Peyer's patch (tissue), 4 donors: ENCODE data around the gene ALDH1A2. TPM values are rescaled to one million over a fixed set of nuclear protein-coding genes. Genes with fewer than 3 reads are reported as not detected.
"Not testable (repeated sequence)": the region's sequence is repeated elsewhere in the genome, so short reads cannot be mapped to it uniquely, and the experiment has no call there.

ENCODE experiments used
- DNase-seq, 3 donors: peaks; one replicate each; pipeline ENCODE4 v3.0.0-alpha.2; 2017 to 2019
- H3K27ac ChIP-seq, 4 donors: fragments of 200-600 bp; sonication (generic); one replicate each; pipeline ENCODE4 v1.5.1; 2016 to 2019
- H3K27me3 ChIP-seq, 2 donors: fragments of 200-600 bp; sonication (generic); one replicate each; pipeline ENCODE4 v1.5.1; 2019
- H3K36me3 ChIP-seq, 3 donors: fragments of 200-600 bp; sonication (generic); one replicate each; pipeline ENCODE4 v1.5.1; 2016 to 2019
- H3K4me1 ChIP-seq, 4 donors: fragments of 200-600 bp; sonication (generic); one replicate each; pipeline ENCODE4 v1.5.1; 2016 to 2019
- H3K4me3 ChIP-seq, 4 donors: fragments of 200-600 bp; sonication (generic); 1 replicate in 3 of 4; 2 replicates in 1 of 4; pipeline ENCODE4 v1.5.1; 2016 to 2019; ENCODE audit warnings: mild to moderate bottlenecking in 1 of 4
- H3K9me3 ChIP-seq, 4 donors: fragments of 200-600 bp; sonication (generic); one replicate each; pipeline ENCODE4 v1.5.1; 2016 to 2019; ENCODE audit warnings: mild to moderate bottlenecking in 1 of 4
- POLR2A ChIP-seq, 2 donors: fragments of 450-650 bp; IDR thresholded peaks; one replicate each; pipeline ENCODE4 v1.5.1; 2017; ENCODE audit warnings: antibody characterized with exemption in 2 of 2, mild to moderate bottlenecking in 2 of 2, moderate library complexity in 2 of 2
- total RNA-seq, 4 donors: library from RNA; depleted of rRNA; stranded (reverse); fragments of >200 nt; gene quantifications; one replicate each; pipeline ENCODE4 v1.1.0, GENCODE V29; 2016
- TF ChIP-seq, protein P1 (sequence below), 6 experiments: fragments of 450-650 bp in 4 of 6; fragments of 200-600 bp in 2 of 6; sonication (generic) in 1 of 6; IDR thresholded peaks; one replicate each; pipeline ENCODE4 v1.5.1; 2017 to 2019; ENCODE audit warnings: antibody characterized with exemption in 6 of 6, mild to moderate bottlenecking in 3 of 6, moderate library complexity in 1 of 6

ALDH1A2 gene
- total RNA-seq, 4 donors from 2014 or later: 1.1 to 13.1 (median 10.0) TPM; not detected in 1

GRCh38 chr15:58002338-58003126 is 63.0 kb downstream of the ALDH1A2 start:
- DNase-seq: no peak
- TF ChIP-seq, protein P1, sequence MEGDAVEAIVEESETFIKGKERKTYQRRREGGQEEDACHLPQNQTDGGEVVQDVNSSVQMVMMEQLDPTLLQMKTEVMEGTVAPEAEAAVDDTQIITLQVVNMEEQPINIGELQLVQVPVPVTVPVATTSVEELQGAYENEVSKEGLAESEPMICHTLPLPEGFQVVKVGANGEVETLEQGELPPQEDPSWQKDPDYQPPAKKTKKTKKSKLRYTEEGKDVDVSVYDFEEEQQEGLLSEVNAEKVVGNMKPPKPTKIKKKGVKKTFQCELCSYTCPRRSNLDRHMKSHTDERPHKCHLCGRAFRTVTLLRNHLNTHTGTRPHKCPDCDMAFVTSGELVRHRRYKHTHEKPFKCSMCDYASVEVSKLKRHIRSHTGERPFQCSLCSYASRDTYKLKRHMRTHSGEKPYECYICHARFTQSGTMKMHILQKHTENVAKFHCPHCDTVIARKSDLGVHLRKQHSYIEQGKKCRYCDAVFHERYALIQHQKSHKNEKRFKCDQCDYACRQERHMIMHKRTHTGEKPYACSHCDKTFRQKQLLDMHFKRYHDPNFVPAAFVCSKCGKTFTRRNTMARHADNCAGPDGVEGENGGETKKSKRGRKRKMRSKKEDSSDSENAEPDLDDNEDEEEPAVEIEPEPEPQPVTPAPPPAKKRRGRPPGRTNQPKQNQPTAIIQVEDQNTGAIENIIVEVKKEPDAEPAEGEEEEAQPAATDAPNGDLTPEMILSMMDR (IDR thresholded peaks at IDR 0.05): no peak
- no peak for TF ChIP-seq POLR2A (IDR thresholded peaks at IDR 0.05)
- H3K27me3 ChIP-seq: no peaks in the 10 kb centered on the region
- no peaks in the 10 kb centered on the region for H3K4me1 ChIP-seq
- H3K27ac ChIP-seq: no peak overlapping the region
- H3K4me3 ChIP-seq: no peak overlapping the region
- no peaks in the 10 kb centered on the region for H3K9me3 ChIP-seq
- H3K36me3 ChIP-seq: no peaks in the 10 kb centered on the region

- not testable (repeated sequence) for H3K4me1 ChIP-seq, H3K4me3 ChIP-seq, DNase-seq, H3K27me3 ChIP-seq, H3K9me3 ChIP-seq, H3K27ac ChIP-seq, H3K36me3 ChIP-seq
These were observed 65.8 kb downstream of the ALDH1A2 start for GRCh38 chr15:57999699-58000098.

DNA sequence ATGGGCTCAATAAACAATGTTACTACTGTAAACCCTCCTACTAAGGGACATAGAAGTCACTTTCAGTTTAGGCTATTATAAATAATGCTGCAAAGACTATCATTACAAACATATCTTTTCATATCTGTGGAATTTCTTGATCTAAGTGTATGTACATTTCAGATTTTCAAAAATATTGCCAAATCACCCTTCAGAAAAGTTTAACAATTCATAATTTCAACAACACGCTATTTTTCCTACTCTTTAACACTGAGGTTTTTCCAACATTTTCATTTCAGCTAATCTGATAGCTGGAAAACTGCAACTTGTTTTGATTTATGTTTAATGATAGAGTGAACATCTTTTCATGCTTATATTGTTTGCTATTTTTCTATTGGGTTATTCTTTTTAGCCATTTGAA is 69.0 kb downstream of the ALDH1A2 start:
- Histone ChIP-seq H3K4me3 (no peak overlapping the region), H3K36me3 (no peaks in the 10 kb centered on the region), H3K9me3 (no peaks in the 10 kb centered on the region), H3K4me1 (no peaks in the 10 kb centered on the region), H3K27ac (no peak overlapping the region), H3K27me3 (no peaks in the 10 kb centered on the region)
- no peak for DNase-seq
- TF ChIP-seq, protein P1 (IDR thresholded peaks at IDR 0.05): no peak
- TF ChIP-seq POLR2A (IDR thresholded peaks at IDR 0.05): no peak

DNA sequence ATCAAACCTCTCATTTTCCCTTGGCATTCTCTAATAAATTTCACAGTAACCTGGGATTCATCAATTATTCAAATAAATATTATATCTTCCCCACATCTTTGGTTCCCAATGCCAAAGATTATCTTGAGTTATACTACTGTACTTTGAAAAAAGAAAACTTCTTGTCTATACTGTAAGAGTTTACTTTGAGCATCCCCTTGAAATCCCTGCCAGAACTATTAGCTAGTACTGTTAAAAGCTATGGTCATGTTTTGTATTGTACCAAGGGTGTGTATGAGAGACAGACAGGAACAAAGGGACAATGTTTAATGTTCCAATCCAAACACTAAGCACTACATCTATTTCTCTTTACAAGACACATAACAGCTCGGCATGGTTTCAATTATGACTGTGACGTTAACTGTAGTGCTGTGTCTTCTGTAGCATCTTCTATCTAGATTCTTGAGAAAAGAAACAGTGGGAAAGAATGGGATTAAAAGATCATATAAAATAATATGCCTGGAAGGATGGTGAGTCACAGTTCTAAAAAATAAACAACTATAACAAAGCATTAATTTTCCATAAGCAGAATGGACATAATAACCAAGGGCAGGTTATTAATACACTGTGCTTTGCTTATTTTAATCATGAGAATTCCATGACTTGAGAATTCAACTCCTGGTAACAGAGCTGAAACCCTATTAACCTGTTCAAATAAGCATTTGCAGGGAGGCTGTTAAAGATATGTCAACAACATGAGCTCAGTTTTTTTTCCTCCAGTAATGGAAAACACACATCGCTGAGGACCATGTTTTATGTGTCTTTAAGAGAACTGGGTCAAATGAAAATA is 71.1 kb downstream of the ALDH1A2 start:
- Histone ChIP-seq H3K36me3 (no peaks in the 10 kb centered on the region), H3K27ac (no peak overlapping the region), H3K4me3 (no peak overlapping the region), H3K27me3 (no peaks in the 10 kb centered on the region), H3K4me1 (no peaks in the 10 kb centered on the region), H3K9me3 (no peaks in the 10 kb centered on the region)
- no peak for DNase-seq
- TF ChIP-seq POLR2A (IDR thresholded peaks at IDR 0.05): no peak
- TF ChIP-seq, protein P1 (IDR thresholded peaks at IDR 0.05): no peak

GRCh38 chr15:57993409-57994145 is 71.9 kb downstream of the ALDH1A2 start:
- Histone ChIP-seq H3K4me1 (no peaks in the 10 kb centered on the region), H3K27me3 (no peaks in the 10 kb centered on the region), H3K4me3 (no peak overlapping the region), H3K9me3 (no peaks in the 10 kb centered on the region), H3K36me3 (no peaks in the 10 kb centered on the region), H3K27ac (no peak overlapping the region)
- TF ChIP-seq, protein P1 (IDR thresholded peaks at IDR 0.05): no peak
- TF ChIP-seq POLR2A (IDR thresholded peaks at IDR 0.05): no peak
- no peak for DNase-seq
